A549 (cell line): Measurements from ENCODE around the gene CDK14.

ENCODE experiments used
- BCL3 ChIP-seq: fragments of >200 bp; sonication (Bioruptor Twin); formaldehyde crosslinking; IDR thresholded peaks from 3 replicates; pipeline ENCODE4 v1.6.1; 2016
- BHLHE40 ChIP-seq: IDR thresholded peaks from 2 replicates; pipeline ENCODE4 v1.6.1; 2012; ENCODE audit warnings: low read depth, low read length, inconsistent platforms
- CBX2 ChIP-seq: fragments of 200-600 bp; sonication (generic); IDR thresholded peaks from 2 replicates; pipeline ENCODE4 v1.6.1; 2016; ENCODE audit warnings: low read depth, mild to moderate bottlenecking, borderline replicate concordance
- CHD2 ChIP-seq: fragments of 150-350 bp; IDR thresholded peaks from 2 replicates; pipeline ENCODE4 v1.6.1; 2014; ENCODE audit warnings: low read length; ENCODE audit not compliant: partially characterized antibody
- CHD4 ChIP-seq: fragments of 200-600 bp; sonication (generic); IDR thresholded peaks from 2 replicates; pipeline ENCODE4 v1.6.1; 2016; ENCODE audit warnings: antibody characterized with exemption, mild to moderate bottlenecking, borderline replicate concordance
- EP300 ChIP-seq, 2 experiments: fragments of >200 bp; sonication (Bioruptor Twin); formaldehyde crosslinking; IDR thresholded peaks; 2 replicates in 1 of 2; 3 replicates in 1 of 2; pipeline ENCODE4 v1.6.1; 2016 to 2017
- HEYL ChIP-seq: fragments of 250-450 bp; sonication (Bioruptor Pico); IDR thresholded peaks from 2 replicates; pipeline ENCODE4 v1.8.0; 2021; ENCODE audit warnings: mild to moderate bottlenecking, moderate library complexity
- KDM5A ChIP-seq: fragments of 200-600 bp; sonication (generic); IDR thresholded peaks from 2 replicates; pipeline ENCODE4 v1.6.1; 2016; ENCODE audit warnings: antibody characterized with exemption, mild to moderate bottlenecking
- PHF8 ChIP-seq: fragments of 200-600 bp; sonication (generic); IDR thresholded peaks from 2 replicates; pipeline ENCODE4 v1.6.1; 2016; ENCODE audit warnings: low read depth, mild to moderate bottlenecking, antibody characterized with exemption, moderate library complexity, borderline replicate concordance
- POLR2A ChIP-seq: IDR thresholded peaks from 2 replicates; pipeline ENCODE4 v1.6.1; 2012; ENCODE audit warnings: mild to moderate bottlenecking, low read length
- RNF2 ChIP-seq: fragments of 200-600 bp; sonication (generic); IDR thresholded peaks from 2 replicates; pipeline ENCODE4 v1.6.1; 2016; ENCODE audit warnings: low read depth, mild to moderate bottlenecking, antibody characterized with exemption, moderate library complexity, borderline replicate concordance
- ZFP36 ChIP-seq: fragments of 450-650 bp; IDR thresholded peaks from 2 replicates; pipeline ENCODE4 v1.6.1; 2014; ENCODE audit warnings: borderline replicate concordance; ENCODE audit not compliant: partially characterized antibody
- TF ChIP-seq, protein P1 (sequence below): fragments of >200 bp; sonication (Bioruptor Twin); formaldehyde crosslinking; IDR thresholded peaks from 3 replicates; pipeline ENCODE4 v1.5.1; 2016

DNA sequence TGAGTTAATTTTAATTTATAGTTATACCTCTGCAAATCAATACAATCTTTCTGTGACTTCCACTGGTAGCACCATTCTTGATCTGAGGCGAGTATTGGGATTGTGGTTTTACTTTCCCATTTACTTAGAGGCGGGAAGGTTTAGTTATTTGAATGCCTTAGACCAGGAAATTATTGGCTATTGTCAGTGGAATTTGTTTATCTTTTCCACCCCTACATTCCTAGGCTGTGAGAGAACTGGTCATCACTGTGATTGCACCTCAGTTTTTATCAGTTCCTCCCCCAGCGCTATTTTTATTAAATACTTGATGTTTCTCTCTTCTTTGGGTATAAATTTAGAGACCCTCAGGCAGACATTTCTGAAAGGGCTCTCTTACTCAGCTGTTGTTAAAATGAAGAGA lies 29.9 kb downstream of the CDK14 start:
- TF ChIP-seq, protein P1, sequence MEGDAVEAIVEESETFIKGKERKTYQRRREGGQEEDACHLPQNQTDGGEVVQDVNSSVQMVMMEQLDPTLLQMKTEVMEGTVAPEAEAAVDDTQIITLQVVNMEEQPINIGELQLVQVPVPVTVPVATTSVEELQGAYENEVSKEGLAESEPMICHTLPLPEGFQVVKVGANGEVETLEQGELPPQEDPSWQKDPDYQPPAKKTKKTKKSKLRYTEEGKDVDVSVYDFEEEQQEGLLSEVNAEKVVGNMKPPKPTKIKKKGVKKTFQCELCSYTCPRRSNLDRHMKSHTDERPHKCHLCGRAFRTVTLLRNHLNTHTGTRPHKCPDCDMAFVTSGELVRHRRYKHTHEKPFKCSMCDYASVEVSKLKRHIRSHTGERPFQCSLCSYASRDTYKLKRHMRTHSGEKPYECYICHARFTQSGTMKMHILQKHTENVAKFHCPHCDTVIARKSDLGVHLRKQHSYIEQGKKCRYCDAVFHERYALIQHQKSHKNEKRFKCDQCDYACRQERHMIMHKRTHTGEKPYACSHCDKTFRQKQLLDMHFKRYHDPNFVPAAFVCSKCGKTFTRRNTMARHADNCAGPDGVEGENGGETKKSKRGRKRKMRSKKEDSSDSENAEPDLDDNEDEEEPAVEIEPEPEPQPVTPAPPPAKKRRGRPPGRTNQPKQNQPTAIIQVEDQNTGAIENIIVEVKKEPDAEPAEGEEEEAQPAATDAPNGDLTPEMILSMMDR = no peak
- TF ChIP-seq KDM5A (no peak), EP300 (IDR thresholded peaks at IDR 0.05) (no peak), CBX2 (no peak), BCL3 (no peak), CHD4 (no peak), RNF2 (no peak), HEYL (CRISPR knock-in tag) (no peak), PHF8 (no peak), ZFP36 (no peak), BHLHE40 (no peak), CHD2 (no peak), POLR2A (no peak)
